ENCODE data around the gene SIRPA.

The SIRPA gene

GRCh38 chr20:1870323-1870722 lies 24.9 kb upstream of the SIRPA start:
- no peak for DNase-seq (ENCODE audit: low read depth in 1 of 2, low spot score in 1 of 2)

- DNase-seq (ENCODE audit: low read depth in 1 of 2, low spot score in 1 of 2): no peak
Measured at GRCh38 chr20:1870792-1871550, 24.2 kb upstream of the SIRPA start.

- DNase-seq (ENCODE audit: low read depth in 1 of 2, low spot score in 1 of 2): no peak
Measured at GRCh38 chr20:1871807-1872458, 23.3 kb upstream of the SIRPA start.

GRCh38 chr20:1872459-1873097 lies 22.6 kb upstream of the SIRPA start:
- no peak for DNase-seq (ENCODE audit: low read depth in 1 of 2, low spot score in 1 of 2)

- no peak for DNase-seq (ENCODE audit: low read depth in 1 of 2, low spot score in 1 of 2)
Measured at GRCh38 chr20:1874450-1875182, 20.6 kb upstream of the SIRPA start.

GRCh38 chr20:1875183-1875554 lies 20.0 kb upstream of the SIRPA start:
- no peak for DNase-seq (ENCODE audit: low read depth in 1 of 2, low spot score in 1 of 2)

- DNase-seq (ENCODE audit: low read depth in 1 of 2, low spot score in 1 of 2): no peak
Measured at GRCh38 chr20:1875762-1876161, 19.4 kb upstream of the SIRPA start.

- DNase-seq (ENCODE audit: low read depth in 1 of 2, low spot score in 1 of 2): no peak
Measured at GRCh38 chr20:1876217-1876921, 18.8 kb upstream of the SIRPA start.

GRCh38 chr20:1876975-1877608 lies 18.1 kb upstream of the SIRPA start:
- no peak for DNase-seq (ENCODE audit: low read depth in 1 of 2, low spot score in 1 of 2)

GRCh38 chr20:1877609-1878200 lies 17.5 kb upstream of the SIRPA start:
- DNase-seq (ENCODE audit: low read depth in 1 of 2, low spot score in 1 of 2): no peak

GRCh38 chr20:1879369-1879768 lies 15.8 kb upstream of the SIRPA start:
- DNase-seq (ENCODE audit: low read depth in 1 of 2, low spot score in 1 of 2): no peak

GRCh38 chr20:1879934-1880333 lies 15.3 kb upstream of the SIRPA start:
- no peak for DNase-seq (ENCODE audit: low read depth in 1 of 2, low spot score in 1 of 2)

- no peak for DNase-seq (ENCODE audit: low read depth in 1 of 2, low spot score in 1 of 2)
Measured at GRCh38 chr20:1880529-1881239, 14.5 kb upstream of the SIRPA start.

- DNase-seq (ENCODE audit: low read depth in 1 of 2, low spot score in 1 of 2): no peak
Measured at GRCh38 chr20:1881240-1881835, 13.9 kb upstream of the SIRPA start.

GRCh38 chr20:1882026-1882425 lies 13.2 kb upstream of the SIRPA start:
- no peak for DNase-seq (ENCODE audit: low read depth in 1 of 2, low spot score in 1 of 2)

- no peak for DNase-seq (ENCODE audit: low read depth in 1 of 2, low spot score in 1 of 2)
Measured at GRCh38 chr20:1883986-1884385, 11.2 kb upstream of the SIRPA start.

- DNase-seq (ENCODE audit: low read depth in 1 of 2, low spot score in 1 of 2): no peak
Measured at GRCh38 chr20:1885254-1885653, 10.0 kb upstream of the SIRPA start.

- DNase-seq (ENCODE audit: low read depth in 1 of 2, low spot score in 1 of 2): no peak
Measured at GRCh38 chr20:1885940-1886693, 9.1 kb upstream of the SIRPA start.

GRCh38 chr20:1887321-1887720 lies 7.9 kb upstream of the SIRPA start:
- no peak for DNase-seq (ENCODE audit: low read depth in 1 of 2, low spot score in 1 of 2)

Data from activated CD4-positive, alpha-beta T cell treated with anti-CD3 and anti-CD28 coated beads, Interleukin-2, amount 50 U/mL, for 24 hours (primary cell).